HL-60 (cell line): ENCODE measurements around the gene PKP1.

Experiments
- CTCF ChIP-seq: IDR thresholded peaks from one replicate; pipeline ENCODE4 v1.5.1; 2011; ENCODE audit warnings: low read length, control low read depth, inconsistent platforms; ENCODE audit not compliant: insufficient read depth
- REST ChIP-seq: IDR thresholded peaks from 2 replicates; pipeline ENCODE4 v1.6.1; 2012; ENCODE audit warnings: low read depth; ENCODE audit not compliant: insufficient replicate concordance

DNA sequence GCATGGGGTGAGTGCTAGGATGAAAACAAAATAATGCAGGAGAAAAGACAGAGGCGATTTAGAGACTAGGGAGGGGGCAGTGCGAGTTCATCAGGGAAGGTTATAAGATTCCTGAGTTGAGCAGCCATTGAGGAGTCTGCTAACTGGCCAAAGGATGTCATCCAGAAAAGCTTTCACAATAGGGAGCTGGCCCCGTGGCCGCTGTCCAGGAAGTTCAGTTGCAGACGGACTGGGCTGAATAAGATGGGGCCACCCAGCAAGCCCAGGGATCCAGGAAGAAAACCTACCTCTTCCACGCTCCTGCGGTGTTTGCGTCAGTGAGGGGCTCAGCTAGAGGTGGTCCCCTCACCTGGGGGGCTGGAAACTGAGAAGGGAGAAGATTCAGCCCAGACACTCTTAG is 4.0 kb upstream of the PKP1 start:
- TF ChIP-seq CTCF (no peak), REST (no peak)
